GM19025 (cell line): ENCODE results near the gene SLC9C2.
"Not testable (repeated sequence)": the region's sequence is repeated elsewhere in the genome, so short reads cannot be mapped to it uniquely, and the experiment has no call there.

Experiments used
- ATAC-seq: cut with Tn5 transposase; IDR thresholded peaks from one replicate; pipeline ENCODE4 v1.9.1; 2021; ENCODE audit warnings: mild to moderate bottlenecking, low read depth, moderate library complexity; ENCODE audit not compliant: unreplicated experiment

Gene SLC9C2

GRCh38 chr1:173488001-173488400 lies 114.9 kb downstream of the SLC9C2 start:
- ATAC-seq: no peak

GRCh38 chr1:173485401-173485800 lies 117.5 kb downstream of the SLC9C2 start:
- no peak for ATAC-seq

GRCh38 chr1:173484276-173484675 lies 118.6 kb downstream of the SLC9C2 start:
- ATAC-seq: no peak

- ATAC-seq: no peak
Measured at GRCh38 chr1:173482683-173483082, 120.2 kb downstream of the SLC9C2 start.

GRCh38 chr1:173481195-173481772 lies 121.6 kb downstream of the SLC9C2 start:
- no peak for ATAC-seq

DNA sequence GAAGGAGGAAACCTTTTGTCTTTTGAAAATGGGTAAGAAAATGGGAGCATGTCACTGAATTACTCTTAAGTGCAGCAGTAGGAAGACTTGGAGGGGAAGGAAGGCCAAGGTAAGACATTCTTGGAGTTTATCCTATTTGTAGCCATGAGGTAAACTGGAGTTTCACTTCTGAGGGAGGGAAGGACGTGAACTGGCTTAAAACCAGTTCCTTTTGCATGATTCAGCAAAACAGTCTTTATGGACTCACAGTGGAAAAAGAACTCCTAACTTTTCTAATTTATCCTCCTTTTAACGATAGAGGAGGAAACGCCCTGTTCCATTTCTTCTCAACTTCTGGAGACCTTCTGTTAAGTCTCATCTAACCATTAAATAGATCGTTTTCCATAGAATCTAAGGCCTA lies 123.2 kb downstream of the SLC9C2 start:
- no peak for ATAC-seq

DNA sequence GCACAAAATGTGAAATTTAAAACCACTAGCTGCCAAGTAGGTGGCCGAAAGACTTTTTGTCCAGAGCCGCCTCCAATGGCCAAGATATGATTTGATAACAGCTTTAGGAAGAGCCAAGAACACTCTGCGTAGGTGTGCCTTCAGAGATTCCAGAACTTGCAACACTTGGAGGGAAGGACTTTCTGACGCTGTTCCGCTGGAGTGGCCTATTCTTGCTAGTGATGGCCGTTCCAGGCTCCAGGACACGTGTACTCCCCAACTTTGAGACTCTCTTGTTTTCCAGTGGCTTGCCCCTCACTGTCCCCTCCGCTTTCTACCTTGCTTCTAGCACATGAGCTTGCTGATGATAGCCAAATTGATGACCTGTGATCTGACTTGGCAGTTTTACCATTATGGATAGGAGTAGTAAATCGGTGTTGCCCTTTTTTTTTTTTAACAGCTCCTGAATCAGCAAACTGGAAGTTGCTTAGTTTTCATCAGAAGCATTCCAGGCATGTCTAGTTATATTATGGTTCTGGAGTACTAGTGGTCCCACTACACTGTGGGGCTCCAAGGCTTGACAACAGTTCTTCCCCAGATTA lies 124.7 kb downstream of the SLC9C2 start:
- ATAC-seq: no peak

- ATAC-seq: peak; percentile 46
Measured at GRCh38 chr1:173477286-173478093, 125.4 kb downstream of the SLC9C2 start, which contains the start of gene PRDX6. TSS of gene PRDX6 (plus strand) at chr1:173477335. CDS start at chr1:173477398, 63 bp downstream.

DNA sequence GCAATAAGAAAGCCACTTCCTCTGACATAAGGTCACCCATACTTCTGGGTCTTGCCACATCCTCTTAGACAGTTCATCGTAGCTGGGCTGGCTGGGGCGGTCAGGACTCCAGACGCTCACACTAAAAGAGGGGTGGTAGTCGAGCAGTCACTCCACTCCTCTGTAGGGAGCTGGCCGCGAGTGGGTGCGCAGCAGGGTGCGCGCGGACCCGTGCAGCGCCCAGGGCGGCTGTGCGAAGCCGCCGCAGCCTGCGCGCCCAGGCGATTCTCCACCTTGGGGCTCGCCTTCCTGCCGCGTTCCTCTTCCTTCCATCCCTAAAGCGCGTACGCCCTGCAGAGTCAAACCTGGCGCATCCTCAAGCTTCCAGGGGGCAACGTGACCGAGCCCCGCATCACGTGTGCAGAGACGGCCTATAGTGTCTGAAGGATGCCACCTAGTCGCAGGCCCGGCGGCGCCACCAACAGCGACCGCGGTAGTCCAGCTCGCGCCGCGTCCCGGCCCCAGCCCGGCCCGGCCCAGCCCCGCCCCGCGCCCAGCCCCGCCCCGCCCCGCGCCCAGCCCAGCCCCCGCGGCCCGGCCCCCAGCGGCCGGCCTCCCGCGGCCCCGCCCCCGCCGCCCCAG lies 126.1 kb downstream of the SLC9C2 start:
- peak; percentile 98 for ATAC-seq

GRCh38 chr1:173476197-173476664 lies 126.6 kb downstream of the SLC9C2 start:
- no peak for ATAC-seq

- no peak for ATAC-seq
Measured at GRCh38 chr1:173475564-173476196, 127.2 kb downstream of the SLC9C2 start.

- ATAC-seq: not testable (repeated sequence)
Measured at GRCh38 chr1:173474780-173475421, 128.0 kb downstream of the SLC9C2 start.

DNA sequence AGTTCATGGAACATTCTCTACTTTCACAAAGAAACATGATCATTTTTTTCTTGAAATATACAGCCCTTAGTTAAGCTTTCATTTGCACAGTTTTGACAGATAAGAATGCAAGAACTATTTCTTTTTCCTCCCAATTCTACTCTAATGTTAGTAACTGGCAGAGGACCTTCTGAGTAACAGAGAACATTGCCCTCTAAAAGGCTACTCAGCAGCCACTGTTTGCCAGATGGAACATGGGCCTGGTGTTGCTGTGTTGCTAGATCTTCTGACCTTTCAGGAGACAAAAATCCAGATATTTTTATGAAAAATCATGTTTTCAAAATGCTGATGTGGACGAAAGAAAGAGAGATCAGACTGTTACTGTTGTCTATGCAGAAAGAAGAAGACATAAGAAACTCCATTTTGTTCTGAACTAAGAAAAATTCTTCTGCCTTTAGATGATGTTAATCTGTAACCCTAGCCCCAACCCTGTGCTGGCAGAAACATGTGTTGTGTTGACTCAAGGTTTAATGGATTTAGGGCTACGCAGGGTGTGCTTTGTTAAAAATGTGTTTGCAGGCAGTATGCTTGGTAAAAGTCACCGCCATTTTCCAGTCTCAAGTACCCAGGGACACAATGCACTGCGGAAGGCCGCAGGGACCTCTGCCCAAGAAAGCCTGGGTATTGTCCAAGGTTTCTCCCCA lies 128.6 kb downstream of the SLC9C2 start:
- no peak for ATAC-seq

DNA sequence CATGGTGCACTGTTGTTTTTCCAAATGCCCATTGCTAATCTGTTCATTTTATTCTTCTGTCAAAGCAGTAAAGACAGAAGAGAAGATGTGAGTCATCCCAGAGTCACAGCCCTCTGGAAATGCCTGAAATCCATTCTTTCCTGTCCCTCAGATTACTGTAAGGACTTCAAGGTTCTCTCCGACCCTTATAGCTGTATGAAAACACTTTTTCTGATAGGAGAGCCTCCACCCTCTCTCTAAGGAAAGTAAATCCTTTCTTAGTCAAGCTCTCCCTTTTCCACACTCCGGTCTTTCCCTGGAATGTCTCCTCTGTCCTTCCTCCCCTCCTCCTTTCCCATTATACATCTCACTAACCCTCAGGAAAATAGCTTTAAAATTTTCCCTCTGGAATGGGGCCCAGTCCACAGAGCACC lies 129.3 kb downstream of the SLC9C2 start:
- ATAC-seq: no peak

- no peak for ATAC-seq
Measured at GRCh38 chr1:173470608-173471007, 132.3 kb downstream of the SLC9C2 start.

DNA sequence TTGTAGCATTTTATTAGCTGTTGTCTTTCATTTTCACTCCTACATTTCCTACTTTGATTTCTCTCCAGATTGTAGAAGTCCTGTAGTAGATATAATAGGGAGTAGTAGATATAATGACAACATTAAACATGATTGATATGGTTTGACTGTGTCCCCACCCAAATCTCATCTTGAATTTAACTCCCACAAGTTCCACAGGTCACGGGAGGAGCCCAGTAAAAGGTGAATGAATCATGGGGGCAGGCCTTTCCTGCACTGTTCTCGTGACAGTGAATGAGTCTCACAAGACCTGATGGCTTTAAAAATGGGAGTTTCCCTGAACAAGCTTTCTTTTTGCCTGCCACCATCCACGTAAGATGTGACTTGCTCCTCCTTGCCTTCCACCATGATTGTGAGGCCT lies 133.2 kb downstream of the SLC9C2 start:
- no peak for ATAC-seq

DNA sequence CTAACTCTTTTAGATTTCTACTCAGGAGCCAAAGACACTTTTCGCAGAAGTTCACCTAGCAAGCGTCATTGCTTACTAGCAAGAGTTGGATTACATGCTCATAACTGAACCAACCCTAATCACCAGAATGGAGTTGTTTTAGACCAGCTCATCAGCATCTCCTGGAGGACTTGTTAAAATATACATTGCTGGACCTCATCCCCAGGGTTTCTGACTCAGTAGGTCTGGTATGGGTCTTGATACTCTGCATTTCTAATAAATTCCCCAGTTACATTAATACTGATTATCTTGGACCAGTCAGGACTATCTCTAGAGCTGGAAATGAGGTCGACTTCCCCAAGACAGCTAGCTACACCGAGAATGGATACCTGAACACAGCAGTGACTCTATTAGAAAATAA lies 135.4 kb downstream of the SLC9C2 start:
- ATAC-seq: no peak

GRCh38 chr1:173464185-173464584 lies 138.7 kb downstream of the SLC9C2 start:
- ATAC-seq: not testable (repeated sequence)

DNA sequence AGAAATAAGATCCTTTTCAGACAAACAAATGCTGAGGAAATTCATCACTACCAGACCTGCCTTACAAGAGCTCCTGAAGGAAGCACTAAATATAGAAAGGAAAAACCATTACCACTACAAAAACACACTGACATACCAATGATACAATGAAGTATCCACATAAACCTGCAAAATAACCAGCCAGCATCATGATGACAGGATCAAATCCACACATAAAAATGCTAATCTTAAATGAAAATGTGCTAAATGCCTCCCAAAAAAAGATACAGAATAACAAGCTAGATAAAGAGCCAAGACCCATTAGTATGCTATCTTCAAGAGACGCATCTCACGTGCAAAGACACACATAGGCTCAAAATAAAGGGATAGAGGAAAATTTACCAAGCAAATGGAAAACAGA lies 140.2 kb downstream of the SLC9C2 start:
- not testable (repeated sequence) for ATAC-seq

DNA sequence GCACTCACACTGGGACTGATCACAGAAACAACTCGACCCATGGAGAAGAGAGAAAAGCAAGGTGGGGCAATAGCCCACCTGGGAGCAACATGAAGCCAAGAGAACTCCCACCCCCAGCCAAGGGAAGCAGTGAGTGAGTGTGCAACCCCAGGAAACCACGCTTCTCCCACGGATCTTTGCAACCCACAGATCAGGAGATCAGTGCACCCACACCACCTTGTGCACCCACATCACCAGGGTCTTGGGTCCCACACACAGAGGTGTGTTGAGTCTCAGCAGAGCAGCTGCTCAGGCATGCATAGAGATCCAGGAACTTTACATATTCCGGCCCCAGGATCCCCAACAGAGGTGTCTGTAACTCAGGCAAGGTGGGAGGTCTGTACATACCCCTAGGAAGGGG lies 143.0 kb downstream of the SLC9C2 start:
- ATAC-seq: no peak
